Ishikawa (cell line): ENCODE data around the gene SAMD1.

Experiments
- CEBPB ChIP-seq: IDR thresholded peaks from 2 replicates; pipeline ENCODE4 v1.6.1; 2012
- CREB1 ChIP-seq: IDR thresholded peaks from 2 replicates; pipeline ENCODE4 v1.6.1; 2012; ENCODE audit warnings: low read depth
- EP300 ChIP-seq: IDR thresholded peaks from 2 replicates; pipeline ENCODE4 v1.6.1; 2012; ENCODE audit warnings: borderline replicate concordance
- FOXM1 ChIP-seq: IDR thresholded peaks from 2 replicates; pipeline ENCODE4 v1.6.1; 2012; ENCODE audit warnings: low read depth, borderline replicate concordance
- RAD21 ChIP-seq: IDR thresholded peaks from 2 replicates; pipeline ENCODE4 v1.6.1; 2012; ENCODE audit warnings: low read depth
- REST ChIP-seq: IDR thresholded peaks from 2 replicates; pipeline ENCODE4 v1.6.1; 2012; ENCODE audit warnings: low read depth, mild to moderate bottlenecking
- TAF1 ChIP-seq: IDR thresholded peaks from 2 replicates; pipeline ENCODE4 v1.6.1; 2012; ENCODE audit warnings: low read depth, mild to moderate bottlenecking
- TCF12 ChIP-seq: IDR thresholded peaks from 2 replicates; pipeline ENCODE4 v1.6.1; 2012; ENCODE audit warnings: low read depth
- USF1 ChIP-seq: IDR thresholded peaks from 2 replicates; pipeline ENCODE4 v1.6.1; 2012

GRCh38 chr19:14112809-14113385, 22.3 kb upstream of the SAMD1 start:
- no peak for TF ChIP-seq USF1
- TF ChIP-seq TAF1: no peak
- no peak for TF ChIP-seq RAD21
- TF ChIP-seq EP300: no peak
- no peak for TF ChIP-seq REST
- TF ChIP-seq CREB1: no peak
- no peak for TF ChIP-seq CEBPB
- TF ChIP-seq TCF12: no peak
- TF ChIP-seq FOXM1: no peak
